Liver (tissue), 9 donors: Measurements from ENCODE around the gene SLC27A4. TPM values are rescaled to one million over a fixed set of nuclear protein-coding genes. Genes with fewer than 3 reads are reported as not detected.

Experiments used
- DNase-seq: peaks from one replicate; pipeline ENCODE4 v3.0.0-alpha.2; 2017; ENCODE audit warnings: low spot score
- H3K27ac ChIP-seq, 2 donors: one replicate each; pipeline ENCODE4 v1.7.0; 2013; ENCODE audit warnings: inconsistent platforms in 2 of 2, low read length in 2 of 2, control low read depth in 1 of 2, low read depth in 1 of 2, mild to moderate bottlenecking in 1 of 2
- H3K27me3 ChIP-seq, 4 donors: one replicate each; pipeline versions ENCODE4 v1.6.1 to v1.7.0; 2013; ENCODE audit warnings: low read length in 3 of 4, inconsistent platforms in 1 of 4, mild to moderate bottlenecking in 1 of 4, moderate library complexity in 1 of 4; ENCODE audit not compliant: control insufficient read depth in 4 of 4, insufficient read depth in 4 of 4
- H3K36me3 ChIP-seq, 4 donors: one replicate each; pipeline versions ENCODE4 v1.6.1 to v1.7.0; 2013; ENCODE audit warnings: low read length in 3 of 4, mild to moderate bottlenecking in 3 of 4, low read depth in 1 of 4, moderate library complexity in 1 of 4; ENCODE audit not compliant: control insufficient read depth in 4 of 4, insufficient read depth in 3 of 4
- H3K4me1 ChIP-seq, 4 donors: one replicate each; pipeline versions ENCODE4 v1.6.1 to v1.7.0; 2013; ENCODE audit warnings: low read length in 3 of 4, mild to moderate bottlenecking in 3 of 4, moderate library complexity in 1 of 4; ENCODE audit not compliant: control insufficient read depth in 4 of 4, insufficient read depth in 4 of 4
- H3K4me3 ChIP-seq, 3 donors: one replicate each; pipeline versions ENCODE4 v1.6.1 to v1.7.0; 2013; ENCODE audit warnings: low read length in 3 of 3, control low read depth in 1 of 3, low read depth in 1 of 3, mild to moderate bottlenecking in 1 of 3
- H3K9ac ChIP-seq, 2 donors: one replicate each; pipeline ENCODE4 v1.7.0; 2013; ENCODE audit warnings: low read length in 2 of 2, mild to moderate bottlenecking in 2 of 2, moderate library complexity in 2 of 2, control low read depth in 1 of 2, low read depth in 1 of 2
- H3K9me3 ChIP-seq, 4 donors: one replicate each; pipeline versions ENCODE4 v1.6.1 to v1.7.0; 2013; ENCODE audit warnings: low read length in 3 of 4; ENCODE audit not compliant: control insufficient read depth in 4 of 4
- ATF3 ChIP-seq: IDR thresholded peaks from 2 replicates; pipeline ENCODE4 v1.6.1; 2016; ENCODE audit warnings: antibody characterized with exemption
- FOXA1 ChIP-seq: IDR thresholded peaks from 2 replicates; pipeline ENCODE4 v1.6.1; 2016; ENCODE audit warnings: antibody characterized with exemption
- FOXA2 ChIP-seq: IDR thresholded peaks from 2 replicates; pipeline ENCODE4 v1.6.1; 2016; ENCODE audit warnings: antibody characterized with exemption
- GABPA ChIP-seq, 2 donors: IDR thresholded peaks in 1 of 2; conservative IDR thresholded peaks in 1 of 2; 2 replicates each; pipeline ENCODE4 v1.6.1; 2016; ENCODE audit warnings: antibody characterized with exemption in 2 of 2, mild to moderate bottlenecking in 1 of 2, moderate library complexity in 1 of 2
- HNF4A ChIP-seq, 2 donors: conservative IDR thresholded peaks; 2 replicates each; pipeline ENCODE4 v1.6.1; 2016; ENCODE audit warnings: antibody characterized with exemption in 2 of 2, mild to moderate bottlenecking in 2 of 2
- MAX ChIP-seq: IDR thresholded peaks from 2 replicates; pipeline ENCODE4 v1.6.1; 2016; ENCODE audit warnings: antibody characterized with exemption
- RAD21 ChIP-seq, 2 donors: IDR thresholded peaks; 2 replicates each; pipeline ENCODE4 v1.6.1; 2016; ENCODE audit warnings: antibody characterized with exemption in 2 of 2, mild to moderate bottlenecking in 2 of 2
- REST ChIP-seq: IDR thresholded peaks from 2 replicates; pipeline ENCODE4 v1.6.1; 2016; ENCODE audit warnings: antibody characterized with exemption, mild to moderate bottlenecking
- SP1 ChIP-seq: IDR thresholded peaks from 2 replicates; pipeline ENCODE4 v1.6.1; 2018; ENCODE audit warnings: antibody characterized with exemption, mild to moderate bottlenecking
- TAF1 ChIP-seq: conservative IDR thresholded peaks from 2 replicates; pipeline ENCODE4 v1.6.1; 2016; ENCODE audit warnings: antibody characterized with exemption, mild to moderate bottlenecking
- YY1 ChIP-seq: IDR thresholded peaks from 2 replicates; pipeline ENCODE4 v1.6.1; 2016; ENCODE audit warnings: antibody characterized with exemption, mild to moderate bottlenecking
- ZBTB33 ChIP-seq: IDR thresholded peaks from 2 replicates; pipeline ENCODE4 v1.6.1; 2016; ENCODE audit warnings: antibody characterized with exemption
- WGBS: extraction: QIAGEN DNeasy Blood & Tissue Kit; methylation state at CpG from one replicate; pipeline ENCODE4 v1.1.7; 2013; 5-methylcytosine and 5-hydroxymethylcytosine counted together
- polyA plus RNA-seq, 2 donors: library from polyadenylated mRNA; stranded (reverse) in 1 of 2; unstranded in 1 of 2; fragments of 200-250 nt in 1 of 2; fragments of >200 nt in 1 of 2; fragmentation: Nextera tagmentation in 1 of 2; extraction: Ambion mirVana in 1 of 2; gene quantifications; one replicate each; pipeline versions ENCODE4 v1.2.1 to v1.2.3, GENCODE V29; 2013 to 2015
- total RNA-seq, 2 donors: library from RNA; depleted of rRNA; stranded (reverse); fragments of >200 nt; gene quantifications; one replicate each; pipeline ENCODE4 v1.2.3, GENCODE V29; 2014
- donor health status: healthy.
- donor health status: healthy.
- donor health status: healthy.
- donor health status: healthy.
- donor health status: healthy.

SLC27A4 gene
- total and polyA plus RNA-seq, 4 donors = 5.9 to 36.4 (median 14.7) TPM

- no peak overlapping the region for H3K9ac ChIP-seq
- H3K4me3 ChIP-seq = no peak overlapping the region
- H3K4me1 ChIP-seq = no peaks in the 10 kb centered on the region
- DNase-seq = no peak
- 28% methylated on average over 7 of the region's 7 CpGs for WGBS
- H3K27ac ChIP-seq = no peak overlapping the region
- TF ChIP-seq HNF4A (conservative IDR thresholded peaks at IDR 0.05) (no peak), GABPA (IDR thresholded peaks at IDR 0.05 in 1 of 2, conservative IDR thresholded peaks at IDR 0.05 in 1 of 2) (no peak), ZBTB33 (no peak), RAD21 (IDR thresholded peaks at IDR 0.05) (no peak), SP1 (no peak), REST (no peak), FOXA2 (no peak), MAX (no peak), TAF1 (no peak)
- H3K9me3 ChIP-seq = no peaks in the 10 kb centered on the region
- no peaks in the 10 kb centered on the region for H3K27me3 ChIP-seq
- H3K36me3 ChIP-seq = peaks cover 3 to 13% (median 9%) of the 10 kb centered on the region in 4 donors
These were observed 53.6 kb downstream of the SLC27A4 start for GRCh38 chr9:128393970-128394369.

- Histone ChIP-seq H3K36me3 (peaks cover 0 to 7% (median 6%) of the 10 kb centered on the region in 4 donors), H3K9me3 (no peaks in the 10 kb centered on the region), H3K27ac (no peak overlapping the region), H3K4me3 (no peak overlapping the region), H3K9ac (no peak overlapping the region), H3K4me1 (no peaks in the 10 kb centered on the region), H3K27me3 (no peaks in the 10 kb centered on the region)
- no peak for DNase-seq
- TF ChIP-seq YY1 = no peak
- no peak for TF ChIP-seq FOXA1
- TF ChIP-seq ATF3 = no peak
- 33% methylated on average over 9 of the region's 9 CpGs for WGBS
These were observed 54.2 kb downstream of the SLC27A4 start for GRCh38 chr9:128394379-128395168.
